Measurements from ENCODE around the gene EXT2.

Gene EXT2

GRCh38 chr11:44261800-44262591 lies 166.5 kb downstream of the EXT2 start:
- Histone ChIP-seq H4K20me1 (ENCODE audit: control insufficient read depth, insufficient read depth, low read depth, low read length) (no peaks in the 10 kb centered on the region), H3F3A (ENCODE audit: control insufficient read depth, insufficient read depth) (no peaks in the 10 kb centered on the region), H3K4me1 (ENCODE audit: control insufficient read depth, low read length) (no peaks in the 10 kb centered on the region), H3K27ac (ENCODE audit: low read depth, low read length) (no peak overlapping the region), H3K27me3 (ENCODE audit: control insufficient read depth, low read length) (no peaks in the 10 kb centered on the region), H3K9me3 (ENCODE audit: control insufficient read depth, insufficient read depth, low read length) (no peaks in the 10 kb centered on the region), H3K79me2 (ENCODE audit: control insufficient read depth, low read length) (no peaks in the 10 kb centered on the region), H3K9me2 (replicated peaks; ENCODE audit: control insufficient read depth, low read length) (no peaks in the 10 kb centered on the region), H3K36me3 (ENCODE audit: control insufficient read depth, low read length) (no peaks in the 10 kb centered on the region), H3K4me2 (ENCODE audit: low read length) (no peak overlapping the region), H3K4me3 (ENCODE audit: low read length) (no peak overlapping the region)
- TF ChIP-seq CTCF (IDR thresholded peaks at IDR 0.05; ENCODE audit: low read depth, low read length, poor library complexity, severe bottlenecking), result no peak
- no peak for TF ChIP-seq EZH2phosphoT487 (IDR thresholded peaks at IDR 0.05; ENCODE audit: borderline replicate concordance, low read length)

GRCh38 chr11:44263738-44264437 lies 168.4 kb downstream of the EXT2 start:
- no peak overlapping the region for H3K4me2 ChIP-seq (ENCODE audit: low read length)
- H3K27ac ChIP-seq (ENCODE audit: low read depth, low read length), result no peak overlapping the region
- H3F3A ChIP-seq (ENCODE audit: control insufficient read depth, insufficient read depth), result no peaks in the 10 kb centered on the region
- H3K4me3 ChIP-seq (ENCODE audit: low read length), result no peak overlapping the region
- no peaks in the 10 kb centered on the region for H3K4me1 ChIP-seq (ENCODE audit: control insufficient read depth, low read length)
- no peaks in the 10 kb centered on the region for H3K79me2 ChIP-seq (ENCODE audit: control insufficient read depth, low read length)
- no peaks in the 10 kb centered on the region for H3K36me3 ChIP-seq (ENCODE audit: control insufficient read depth, low read length)
- TF ChIP-seq EZH2phosphoT487 (IDR thresholded peaks at IDR 0.05; ENCODE audit: borderline replicate concordance, low read length) (no peak), CTCF (IDR thresholded peaks at IDR 0.05; ENCODE audit: low read depth, low read length, poor library complexity, severe bottlenecking) (no peak)
- no peaks in the 10 kb centered on the region for H3K9me3 ChIP-seq (ENCODE audit: control insufficient read depth, insufficient read depth, low read length)
- no peaks in the 10 kb centered on the region for H3K9me2 ChIP-seq (replicated peaks; ENCODE audit: control insufficient read depth, low read length)
- H4K20me1 ChIP-seq (ENCODE audit: control insufficient read depth, insufficient read depth, low read depth, low read length), result no peaks in the 10 kb centered on the region
- H3K27me3 ChIP-seq (ENCODE audit: control insufficient read depth, low read length), result no peaks in the 10 kb centered on the region

GRCh38 chr11:44264438-44264749 lies 168.9 kb downstream of the EXT2 start:
- Histone ChIP-seq H3K9me2 (replicated peaks; ENCODE audit: control insufficient read depth, low read length) (no peaks in the 10 kb centered on the region), H3K27me3 (ENCODE audit: control insufficient read depth, low read length) (no peaks in the 10 kb centered on the region), H3F3A (ENCODE audit: control insufficient read depth, insufficient read depth) (no peaks in the 10 kb centered on the region), H3K4me1 (ENCODE audit: control insufficient read depth, low read length) (no peaks in the 10 kb centered on the region), H3K9me3 (ENCODE audit: control insufficient read depth, insufficient read depth, low read length) (no peaks in the 10 kb centered on the region), H3K79me2 (ENCODE audit: control insufficient read depth, low read length) (no peaks in the 10 kb centered on the region), H3K27ac (ENCODE audit: low read depth, low read length) (no peak overlapping the region), H3K4me2 (ENCODE audit: low read length) (no peak overlapping the region), H3K4me3 (ENCODE audit: low read length) (no peak overlapping the region), H4K20me1 (ENCODE audit: control insufficient read depth, insufficient read depth, low read depth, low read length) (no peaks in the 10 kb centered on the region), H3K36me3 (ENCODE audit: control insufficient read depth, low read length) (no peaks in the 10 kb centered on the region)
- TF ChIP-seq EZH2phosphoT487 (IDR thresholded peaks at IDR 0.05; ENCODE audit: borderline replicate concordance, low read length) (no peak), CTCF (IDR thresholded peaks at IDR 0.05; ENCODE audit: low read depth, low read length, poor library complexity, severe bottlenecking) (no peak)

Data from DOHH2 (cell line).